ENCODE results near the gene PSENEN.

DNA sequence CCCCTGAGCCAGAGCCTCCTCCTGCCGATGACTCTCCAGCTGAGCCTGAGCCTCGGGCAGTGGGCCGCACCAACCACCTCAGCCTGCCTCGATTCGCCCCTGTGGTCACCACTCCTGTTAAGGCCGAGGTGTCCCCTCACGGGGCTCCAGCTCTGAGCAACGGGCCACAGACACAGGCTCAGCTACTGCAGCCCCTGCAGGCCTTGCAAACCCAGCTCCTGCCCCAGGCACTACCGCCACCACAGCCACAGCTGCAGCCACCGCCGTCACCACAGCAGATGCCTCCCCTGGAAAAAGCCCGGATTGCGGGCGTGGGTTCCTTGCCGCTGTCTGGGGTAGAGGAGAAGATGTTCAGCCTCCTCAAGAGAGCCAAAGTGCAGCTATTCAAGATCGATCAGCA is 24.1 kb upstream of the PSENEN start:
- TF ChIP-seq CTCF (IDR thresholded peaks at IDR 0.05; ENCODE audit: poor library complexity) (no peak), EZH2 (IDR thresholded peaks at IDR 0.05; ENCODE audit: borderline replicate concordance) (no peak)
